ENCODE data around the gene DIRAS3.

The DIRAS3 gene

GRCh38 chr1:68057050-68057449 is 6.6 kb upstream of the DIRAS3 start:
- Histone ChIP-seq H3K4me3 (ENCODE audit: low read depth, low read length) (no peak overlapping the region), H3K27me3 (replicated peaks) (no peaks in the 10 kb centered on the region), H3K27ac (no peak overlapping the region), H3K36me3 (replicated peaks) (no peaks in the 10 kb centered on the region)
- in situ Hi-C loops (cut with HindIII; ENCODE audit: low pct_ligation_motif_present, low sequenced_read_pairs), result no loop called here
- no peak for DNase-seq
- TF ChIP-seq, protein P1, sequence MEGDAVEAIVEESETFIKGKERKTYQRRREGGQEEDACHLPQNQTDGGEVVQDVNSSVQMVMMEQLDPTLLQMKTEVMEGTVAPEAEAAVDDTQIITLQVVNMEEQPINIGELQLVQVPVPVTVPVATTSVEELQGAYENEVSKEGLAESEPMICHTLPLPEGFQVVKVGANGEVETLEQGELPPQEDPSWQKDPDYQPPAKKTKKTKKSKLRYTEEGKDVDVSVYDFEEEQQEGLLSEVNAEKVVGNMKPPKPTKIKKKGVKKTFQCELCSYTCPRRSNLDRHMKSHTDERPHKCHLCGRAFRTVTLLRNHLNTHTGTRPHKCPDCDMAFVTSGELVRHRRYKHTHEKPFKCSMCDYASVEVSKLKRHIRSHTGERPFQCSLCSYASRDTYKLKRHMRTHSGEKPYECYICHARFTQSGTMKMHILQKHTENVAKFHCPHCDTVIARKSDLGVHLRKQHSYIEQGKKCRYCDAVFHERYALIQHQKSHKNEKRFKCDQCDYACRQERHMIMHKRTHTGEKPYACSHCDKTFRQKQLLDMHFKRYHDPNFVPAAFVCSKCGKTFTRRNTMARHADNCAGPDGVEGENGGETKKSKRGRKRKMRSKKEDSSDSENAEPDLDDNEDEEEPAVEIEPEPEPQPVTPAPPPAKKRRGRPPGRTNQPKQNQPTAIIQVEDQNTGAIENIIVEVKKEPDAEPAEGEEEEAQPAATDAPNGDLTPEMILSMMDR (IDR thresholded peaks at IDR 0.05; ENCODE audit: low read depth, low read length, missing control alignments), result no peak

- Histone ChIP-seq H3K4me3 (ENCODE audit: low read depth, low read length) (peak overlapping the region; percentile 58), H3K27ac (no peak overlapping the region), H3K27me3 (replicated peaks) (no peaks in the 10 kb centered on the region), H3K36me3 (replicated peaks) (no peaks in the 10 kb centered on the region)
- in situ Hi-C loops (cut with HindIII; ENCODE audit: low pct_ligation_motif_present, low sequenced_read_pairs), result no loop called here
- peak; percentile 67 for DNase-seq
- TF ChIP-seq, protein P1 (IDR thresholded peaks at IDR 0.05; ENCODE audit: low read depth, low read length, missing control alignments), result peak; percentile 80
Measured at GRCh38 chr1:68051475-68051874, 1.0 kb upstream of the DIRAS3 start.

GRCh38 chr1:68047659-68048026 is 2.8 kb downstream of the DIRAS3 start:
- TF ChIP-seq, protein P1 (IDR thresholded peaks at IDR 0.05; ENCODE audit: low read depth, low read length, missing control alignments), result no peak
- no peaks in the 10 kb centered on the region for H3K36me3 ChIP-seq (replicated peaks)
- in situ Hi-C loops (cut with HindIII; ENCODE audit: low pct_ligation_motif_present, low sequenced_read_pairs), result no loop called here
- DNase-seq, result no peak
- H3K4me3 ChIP-seq (ENCODE audit: low read depth, low read length), result no peak overlapping the region
- H3K27me3 ChIP-seq (replicated peaks), result no peaks in the 10 kb centered on the region
- no peak overlapping the region for H3K27ac ChIP-seq

DNA sequence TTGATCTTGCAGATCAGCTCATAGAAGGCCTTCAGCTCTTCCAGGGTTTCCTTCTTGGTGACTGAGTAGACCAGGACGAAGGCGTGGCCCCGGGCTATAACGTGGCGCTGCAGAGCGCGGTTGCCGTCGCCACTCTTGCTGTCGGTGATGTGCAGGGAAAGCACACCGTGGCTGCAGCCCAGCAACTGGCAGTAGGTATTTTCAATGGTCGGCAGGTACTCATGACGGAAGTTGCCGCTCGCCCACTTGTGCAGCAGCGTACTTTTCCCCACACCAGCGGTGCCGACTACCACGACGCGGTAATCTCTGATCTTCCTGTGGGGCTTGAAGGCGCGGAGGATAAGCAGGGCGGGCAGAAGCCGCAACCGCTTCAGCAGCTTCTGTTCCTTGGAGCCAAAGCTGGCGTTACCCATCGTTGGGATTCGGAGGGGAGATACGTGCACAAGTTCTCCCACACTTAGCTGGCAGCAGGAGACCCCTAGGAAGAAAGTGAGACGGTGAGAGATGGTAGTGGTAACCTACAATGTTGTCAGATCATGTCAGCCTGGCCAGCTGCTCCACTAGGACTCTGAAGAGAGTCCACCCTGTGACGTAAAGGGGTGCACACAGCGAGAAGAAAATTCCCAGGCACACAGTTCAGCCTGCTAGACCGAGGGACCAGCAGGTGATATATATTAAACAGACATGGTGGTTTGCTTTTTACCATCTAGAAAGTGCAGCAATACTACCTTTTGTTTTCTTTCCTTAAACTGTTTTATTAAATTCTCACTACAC is 3.4 kb downstream of the DIRAS3 start:
- in situ Hi-C loops (cut with HindIII; ENCODE audit: low pct_ligation_motif_present, low sequenced_read_pairs), result no loop called here
- TF ChIP-seq, protein P1 (IDR thresholded peaks at IDR 0.05; ENCODE audit: low read depth, low read length, missing control alignments), result no peak
- Histone ChIP-seq H3K27me3 (replicated peaks) (no peaks in the 10 kb centered on the region), H3K4me3 (ENCODE audit: low read depth, low read length) (peak overlapping the region; percentile 39), H3K27ac (no peak overlapping the region), H3K36me3 (replicated peaks) (no peaks in the 10 kb centered on the region)
- DNase-seq, result no peak

- TF ChIP-seq, protein P1 (IDR thresholded peaks at IDR 0.05; ENCODE audit: low read depth, low read length, missing control alignments), result no peak
- in situ Hi-C loops (cut with HindIII; ENCODE audit: low pct_ligation_motif_present, low sequenced_read_pairs), result no loop called here
Measured at GRCh38 chr1:68046423-68046822, 4.0 kb downstream of the DIRAS3 start.

More at GRCh38 chr1:68046423-68046822, 4.0 kb downstream of the DIRAS3 start:
- Histone ChIP-seq H3K36me3 (replicated peaks) (no peaks in the 10 kb centered on the region), H3K4me3 (ENCODE audit: low read depth, low read length) (no peak overlapping the region), H3K27ac (no peak overlapping the region), H3K27me3 (replicated peaks) (no peaks in the 10 kb centered on the region)
- no peak for DNase-seq

All from brain microvascular endothelial cell (primary cell).